Hepatocyte (in vitro differentiated cells): Measurements from ENCODE around the gene ZSCAN32.

Experiments used
- EZH2 ChIP-seq: fragments of 200-600 bp; sonication (generic); IDR thresholded peaks from 2 replicates; pipeline ENCODE4 v1.6.1; 2016; ENCODE audit warnings: antibody characterized with exemption, mild to moderate bottlenecking, borderline replicate concordance
- TF ChIP-seq, protein P1 (sequence below): fragments of 200-600 bp; sonication (generic); IDR thresholded peaks from 2 replicates; pipeline ENCODE4 v1.5.1; 2016; ENCODE audit warnings: antibody characterized with exemption, mild to moderate bottlenecking; ENCODE audit not compliant: poor library complexity

DNA sequence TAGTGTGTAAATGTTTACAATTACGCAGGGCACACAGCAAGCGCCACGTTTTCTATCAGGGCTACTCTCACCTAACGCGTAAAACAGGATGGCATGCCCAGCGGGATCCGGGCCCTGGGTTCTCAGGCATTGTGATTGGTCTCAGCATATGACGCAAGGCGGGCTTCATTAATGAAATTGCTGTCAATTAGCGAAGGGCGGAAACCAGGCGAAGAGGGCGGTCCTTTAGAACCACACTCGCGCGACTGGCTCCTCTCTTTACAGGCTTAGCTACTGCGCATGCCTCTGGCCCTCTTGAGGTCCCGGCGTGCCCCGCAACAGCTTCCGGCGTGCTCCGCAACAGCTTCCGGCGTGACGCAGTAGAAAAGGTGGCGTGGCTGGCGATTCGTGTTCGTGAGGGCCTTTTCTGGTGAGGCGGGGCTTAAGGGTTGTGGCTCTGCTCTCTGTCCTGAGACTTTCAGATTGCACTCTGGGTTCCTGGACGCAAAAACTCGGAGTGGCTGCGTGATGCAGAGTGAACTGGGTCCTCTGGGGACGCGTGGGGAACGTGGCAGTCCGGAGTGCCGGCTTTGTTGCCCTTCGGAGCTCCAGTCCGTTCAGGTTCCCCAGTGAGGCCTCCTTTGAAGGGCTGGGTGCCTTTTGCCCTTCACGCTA lies 35.9 kb downstream of the ZSCAN32 start:
- TF ChIP-seq EZH2, result no peak
- TF ChIP-seq, protein P1, sequence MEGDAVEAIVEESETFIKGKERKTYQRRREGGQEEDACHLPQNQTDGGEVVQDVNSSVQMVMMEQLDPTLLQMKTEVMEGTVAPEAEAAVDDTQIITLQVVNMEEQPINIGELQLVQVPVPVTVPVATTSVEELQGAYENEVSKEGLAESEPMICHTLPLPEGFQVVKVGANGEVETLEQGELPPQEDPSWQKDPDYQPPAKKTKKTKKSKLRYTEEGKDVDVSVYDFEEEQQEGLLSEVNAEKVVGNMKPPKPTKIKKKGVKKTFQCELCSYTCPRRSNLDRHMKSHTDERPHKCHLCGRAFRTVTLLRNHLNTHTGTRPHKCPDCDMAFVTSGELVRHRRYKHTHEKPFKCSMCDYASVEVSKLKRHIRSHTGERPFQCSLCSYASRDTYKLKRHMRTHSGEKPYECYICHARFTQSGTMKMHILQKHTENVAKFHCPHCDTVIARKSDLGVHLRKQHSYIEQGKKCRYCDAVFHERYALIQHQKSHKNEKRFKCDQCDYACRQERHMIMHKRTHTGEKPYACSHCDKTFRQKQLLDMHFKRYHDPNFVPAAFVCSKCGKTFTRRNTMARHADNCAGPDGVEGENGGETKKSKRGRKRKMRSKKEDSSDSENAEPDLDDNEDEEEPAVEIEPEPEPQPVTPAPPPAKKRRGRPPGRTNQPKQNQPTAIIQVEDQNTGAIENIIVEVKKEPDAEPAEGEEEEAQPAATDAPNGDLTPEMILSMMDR, result no peak
